Type B pancreatic cell (in vitro differentiated cells): ENCODE results near the gene SH3GL1. TPM values are rescaled to one million over a fixed set of nuclear protein-coding genes. Genes with fewer than 3 reads are reported as not detected.
A peak's percentile ranks its signal among the peaks of the same experiment; 100 is the strongest.

Experiments
- DNase-seq: peaks from one replicate; pipeline ENCODE4 v3.0.0; 2021; ENCODE audit warnings: mixed read lengths; ENCODE audit not compliant: unreplicated experiment; ENCODE audit errors: extremely low spot score
- H3K27ac Mint-ChIP-seq: 2 replicates; pipeline ENCODE4 v1.8.0; 2021; ENCODE audit warnings: mild to moderate bottlenecking, mixed read lengths
- H3K27me3 Mint-ChIP-seq: 2 replicates; pipeline ENCODE4 v1.8.0; 2021; ENCODE audit warnings: mixed read lengths
- H3K36me3 Mint-ChIP-seq: 2 replicates; pipeline ENCODE4 v1.8.0; 2021; ENCODE audit warnings: mixed read lengths
- H3K4me1 Mint-ChIP-seq: one replicate; pipeline ENCODE4 v1.8.0; 2021; ENCODE audit warnings: mixed read lengths; ENCODE audit not compliant: unreplicated experiment
- H3K4me3 Mint-ChIP-seq: 2 replicates; pipeline ENCODE4 v1.8.0; 2021; ENCODE audit warnings: mild to moderate bottlenecking, mixed read lengths
- H3K9me3 Mint-ChIP-seq: 2 replicates; pipeline ENCODE4 v1.8.0; 2021; ENCODE audit warnings: mixed read lengths
- total RNA-seq: library from RNA; stranded (reverse); gene quantifications from 2 replicates; pipeline ENCODE4 v1.2.1, GENCODE V29; 2021; ENCODE audit warnings: low replicate concordance
- TF ChIP-seq, protein P1 (sequence below): fragments of 200-600 bp; sonication (generic); conservative IDR thresholded peaks from 2 replicates; pipeline ENCODE4 v1.5.0; 2021; ENCODE audit warnings: antibody characterized with exemption, mild to moderate bottlenecking

Gene SH3GL1
- total RNA-seq, 1 donor from 2014 or later = 74.4 TPM

- peaks cover 28% of the 10 kb centered on the region for H3K4me1 Mint-ChIP-seq
- peaks cover 3% of the 10 kb centered on the region for H3K36me3 Mint-ChIP-seq
- H3K27me3 Mint-ChIP-seq = no peaks in the 10 kb centered on the region
- no peak for DNase-seq
- no peaks in the 10 kb centered on the region for H3K9me3 Mint-ChIP-seq
- peak overlapping the region; percentile 94 for H3K4me3 Mint-ChIP-seq
- TF ChIP-seq, protein P1, sequence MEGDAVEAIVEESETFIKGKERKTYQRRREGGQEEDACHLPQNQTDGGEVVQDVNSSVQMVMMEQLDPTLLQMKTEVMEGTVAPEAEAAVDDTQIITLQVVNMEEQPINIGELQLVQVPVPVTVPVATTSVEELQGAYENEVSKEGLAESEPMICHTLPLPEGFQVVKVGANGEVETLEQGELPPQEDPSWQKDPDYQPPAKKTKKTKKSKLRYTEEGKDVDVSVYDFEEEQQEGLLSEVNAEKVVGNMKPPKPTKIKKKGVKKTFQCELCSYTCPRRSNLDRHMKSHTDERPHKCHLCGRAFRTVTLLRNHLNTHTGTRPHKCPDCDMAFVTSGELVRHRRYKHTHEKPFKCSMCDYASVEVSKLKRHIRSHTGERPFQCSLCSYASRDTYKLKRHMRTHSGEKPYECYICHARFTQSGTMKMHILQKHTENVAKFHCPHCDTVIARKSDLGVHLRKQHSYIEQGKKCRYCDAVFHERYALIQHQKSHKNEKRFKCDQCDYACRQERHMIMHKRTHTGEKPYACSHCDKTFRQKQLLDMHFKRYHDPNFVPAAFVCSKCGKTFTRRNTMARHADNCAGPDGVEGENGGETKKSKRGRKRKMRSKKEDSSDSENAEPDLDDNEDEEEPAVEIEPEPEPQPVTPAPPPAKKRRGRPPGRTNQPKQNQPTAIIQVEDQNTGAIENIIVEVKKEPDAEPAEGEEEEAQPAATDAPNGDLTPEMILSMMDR = no peak
- peak overlapping the region; percentile 88 for H3K27ac Mint-ChIP-seq
Observed at GRCh38 chr19:4399812-4400134, 574 bp downstream of the SH3GL1 start.

DNA sequence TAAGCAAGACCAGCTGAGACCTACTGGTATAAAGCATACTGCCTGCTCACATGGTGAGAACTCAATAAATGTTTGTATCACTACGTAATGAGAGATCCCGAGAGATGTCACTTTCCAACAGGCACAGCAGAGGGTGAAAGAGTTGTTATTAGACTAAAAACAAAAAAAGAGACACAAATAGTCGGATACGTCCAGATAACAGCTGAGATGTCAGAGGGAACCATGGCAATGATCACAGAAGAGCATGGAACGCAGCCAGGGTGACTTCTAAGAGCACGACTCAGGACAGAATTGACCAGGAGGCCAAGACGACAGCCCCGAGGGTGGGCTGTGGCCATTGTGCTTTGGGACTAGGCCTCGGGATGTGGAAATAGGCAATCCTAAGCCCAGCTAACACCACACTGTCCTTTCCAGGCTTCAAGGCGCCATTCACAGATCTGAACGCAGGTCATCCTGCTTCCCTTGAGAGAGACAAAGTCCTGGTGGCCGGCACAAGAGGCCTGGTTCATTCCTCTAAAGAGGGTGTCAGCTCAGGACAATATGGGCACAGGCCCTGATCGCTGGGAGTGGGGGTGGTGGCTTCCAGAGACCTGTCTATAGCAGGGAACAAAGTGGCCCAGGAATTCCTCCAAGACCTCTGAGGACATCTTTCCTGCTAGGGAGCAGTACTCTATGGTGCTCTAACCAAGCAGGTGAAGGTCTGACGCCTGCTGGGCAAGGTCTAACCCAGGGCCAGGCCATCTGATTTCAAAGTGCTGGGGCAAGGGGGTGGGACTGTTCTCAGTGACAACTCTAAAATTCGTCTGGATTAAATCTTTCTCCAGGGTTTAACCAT lies 3.2 kb downstream of the SH3GL1 start:
- H3K9me3 Mint-ChIP-seq = no peaks in the 10 kb centered on the region
- no peak overlapping the region for H3K27ac Mint-ChIP-seq
- peaks cover 29% of the 10 kb centered on the region for H3K4me1 Mint-ChIP-seq
- no peak for DNase-seq
- TF ChIP-seq, protein P1 = no peak
- H3K27me3 Mint-ChIP-seq = no peaks in the 10 kb centered on the region
- H3K4me3 Mint-ChIP-seq = peak overlapping the region; percentile 41
- H3K36me3 Mint-ChIP-seq = peaks cover 3% of the 10 kb centered on the region

GRCh38 chr19:4393947-4394590 lies 6.3 kb downstream of the SH3GL1 start:
- Mint-ChIP-seq H3K27me3 (no peaks in the 10 kb centered on the region), H3K4me3 (peak overlapping the region; percentile 51), H3K36me3 (peaks cover 3% of the 10 kb centered on the region), H3K4me1 (peaks cover 38% of the 10 kb centered on the region), H3K27ac (peak overlapping the region; percentile 68), H3K9me3 (no peaks in the 10 kb centered on the region)
- DNase-seq = no peak
- TF ChIP-seq, protein P1 = no peak

DNA sequence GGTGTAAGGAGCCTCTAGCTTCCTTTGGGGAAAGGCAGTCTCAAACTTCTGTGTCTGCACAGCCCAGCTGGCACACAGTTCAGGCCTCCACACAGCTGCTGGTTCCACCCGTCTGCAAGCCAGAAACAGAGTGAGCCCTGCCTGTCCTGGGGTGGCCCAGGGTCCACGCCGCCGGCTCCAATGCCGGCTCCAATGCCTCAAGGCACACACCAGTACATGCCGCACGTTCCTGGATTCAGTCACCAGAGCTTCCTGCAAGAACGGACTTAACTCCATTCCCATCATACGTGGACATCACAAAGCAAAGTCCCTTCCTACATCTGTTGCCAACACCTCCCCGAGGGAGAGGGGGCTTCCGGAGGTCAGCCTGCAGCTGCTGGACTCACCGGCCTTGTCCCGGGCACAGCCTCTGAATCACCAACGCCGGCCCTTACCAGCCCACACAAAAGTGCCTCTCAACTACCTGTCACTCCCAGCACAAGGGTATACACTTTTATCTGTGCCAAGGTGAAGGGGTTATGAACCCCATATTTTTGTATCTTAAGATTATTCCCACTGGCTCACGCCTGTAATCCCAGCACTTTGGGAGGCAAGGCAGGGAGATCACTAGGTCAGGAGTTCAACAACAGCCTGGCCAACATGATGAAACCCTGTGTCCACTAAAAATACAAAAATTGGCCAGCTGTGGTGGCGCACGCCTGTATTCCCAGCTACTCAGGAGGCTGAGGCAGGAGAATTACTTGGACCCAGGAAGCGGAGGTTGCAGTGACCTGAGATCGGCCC lies 8.5 kb downstream of the SH3GL1 start:
- H3K4me1 Mint-ChIP-seq = peaks cover 48% of the 10 kb centered on the region
- no peaks in the 10 kb centered on the region for H3K27me3 Mint-ChIP-seq
- TF ChIP-seq, protein P1 = no peak
- peak overlapping the region; percentile 95 for H3K27ac Mint-ChIP-seq
- DNase-seq = no peak
- H3K4me3 Mint-ChIP-seq = peak overlapping the region; percentile 74
- H3K36me3 Mint-ChIP-seq = peaks cover 3% of the 10 kb centered on the region
- no peaks in the 10 kb centered on the region for H3K9me3 Mint-ChIP-seq

DNA sequence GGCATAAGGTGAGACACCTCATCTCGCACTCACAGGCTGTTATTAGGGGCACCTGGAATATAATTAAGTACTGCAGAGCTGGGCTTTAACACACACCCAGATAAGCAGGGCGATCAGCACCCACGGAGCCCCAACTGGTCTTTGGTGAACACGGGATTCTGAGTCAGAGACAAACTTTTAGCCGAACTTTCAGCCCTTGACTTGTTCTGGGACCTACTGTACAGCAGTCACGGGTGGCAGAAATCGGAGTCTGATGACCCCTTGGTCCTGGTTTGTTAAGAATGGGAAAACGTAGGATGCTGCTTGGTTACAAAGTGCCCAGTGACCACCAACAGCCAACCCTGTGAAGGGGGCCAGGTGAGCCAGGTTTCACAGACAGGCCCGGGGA lies 9.0 kb downstream of the SH3GL1 start:
- no peak for DNase-seq
- H3K36me3 Mint-ChIP-seq = peaks cover 3% of the 10 kb centered on the region
- no peaks in the 10 kb centered on the region for H3K27me3 Mint-ChIP-seq
- TF ChIP-seq, protein P1 = no peak
- peak overlapping the region; percentile 95 for H3K27ac Mint-ChIP-seq
- peaks cover 48% of the 10 kb centered on the region for H3K4me1 Mint-ChIP-seq
- peak overlapping the region; percentile 74 for H3K4me3 Mint-ChIP-seq
- no peaks in the 10 kb centered on the region for H3K9me3 Mint-ChIP-seq
